ENCODE data around the gene ABCA7. TPM values are rescaled to one million over a fixed set of nuclear protein-coding genes. Genes with fewer than 3 reads are reported as not detected.

The ABCA7 gene
- total and polyA plus RNA-seq, 4 donors = 3.0 to 60.9 (median 4.8) TPM

DNA sequence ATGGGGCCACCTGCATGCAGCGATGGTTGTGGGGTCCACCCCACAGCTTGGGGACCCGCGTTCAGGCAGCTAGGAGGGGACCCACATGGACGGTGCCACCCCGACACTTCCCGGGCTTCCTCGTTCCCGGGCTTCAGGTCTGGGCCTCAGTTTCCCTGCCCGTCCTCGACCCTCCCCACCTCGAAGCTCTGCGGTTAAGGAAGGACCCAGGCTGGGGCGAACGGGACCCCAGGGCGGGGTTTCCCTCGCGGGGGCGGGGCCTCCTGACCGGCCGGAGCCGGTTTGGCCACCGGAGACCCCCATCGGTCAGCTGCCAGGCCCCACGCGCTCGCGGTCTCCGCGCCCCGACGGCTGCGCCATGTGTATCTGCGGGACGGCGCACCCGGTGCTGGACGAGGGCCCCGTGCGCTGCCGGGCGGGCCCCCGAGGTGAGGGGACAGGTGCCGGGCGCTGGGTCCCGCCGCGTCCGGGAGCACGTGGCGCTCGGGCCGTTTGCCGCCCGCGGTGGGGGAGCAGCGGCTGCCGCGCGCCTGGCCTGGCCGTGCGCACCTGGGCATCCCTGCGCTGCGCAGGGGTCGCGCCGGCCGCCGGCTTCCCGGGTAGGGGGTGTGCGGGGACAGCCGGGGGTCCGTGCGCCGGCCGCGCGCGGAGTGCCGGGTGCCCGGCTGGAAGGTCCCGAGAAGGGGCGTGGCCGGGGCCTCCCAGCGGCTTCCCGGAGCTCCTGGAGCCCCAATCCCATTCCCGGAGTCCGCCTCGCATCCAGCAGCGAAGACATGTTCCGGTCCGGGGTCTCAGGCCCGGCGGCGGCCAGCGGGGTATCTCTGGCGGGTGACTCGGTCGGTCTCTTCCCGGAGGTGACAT is 31.3 kb downstream of the ABCA7 start:
- Histone ChIP-seq H3K27ac (ENCODE audit: low read depth in 1 of 2, low read length in 2 of 2) (no peak overlapping the region), H3K27me3 (ENCODE audit: control insufficient read depth in 4 of 4, insufficient read depth in 4 of 4, low read length in 3 of 4) (peaks cover 0 to 7% (median 2%) of the 10 kb centered on the region in 4 donors), H3K9me3 (ENCODE audit: control insufficient read depth in 4 of 4, low read length in 3 of 4) (no peaks in the 10 kb centered on the region), H3K9ac (ENCODE audit: low read depth in 1 of 2, low read length in 2 of 2) (no peak overlapping the region), H3K36me3 (ENCODE audit: control insufficient read depth in 4 of 4, insufficient read depth in 3 of 4, low read depth in 1 of 4, low read length in 3 of 4) (peaks cover 0 to 1% (median 0%) of the 10 kb centered on the region in 4 donors), H3K4me3 (ENCODE audit: low read depth in 1 of 3, low read length in 3 of 3) (no peak overlapping the region), H3K4me1 (ENCODE audit: control insufficient read depth in 4 of 4, insufficient read depth in 4 of 4, low read length in 3 of 4) (peaks cover 2 to 38% (median 14%) of the 10 kb centered on the region in 4 donors)
- TF ChIP-seq EGR1 (IDR thresholded peaks at IDR 0.05; ENCODE audit: low read depth in 2 of 2) = no peak
- TF ChIP-seq, protein P1, sequence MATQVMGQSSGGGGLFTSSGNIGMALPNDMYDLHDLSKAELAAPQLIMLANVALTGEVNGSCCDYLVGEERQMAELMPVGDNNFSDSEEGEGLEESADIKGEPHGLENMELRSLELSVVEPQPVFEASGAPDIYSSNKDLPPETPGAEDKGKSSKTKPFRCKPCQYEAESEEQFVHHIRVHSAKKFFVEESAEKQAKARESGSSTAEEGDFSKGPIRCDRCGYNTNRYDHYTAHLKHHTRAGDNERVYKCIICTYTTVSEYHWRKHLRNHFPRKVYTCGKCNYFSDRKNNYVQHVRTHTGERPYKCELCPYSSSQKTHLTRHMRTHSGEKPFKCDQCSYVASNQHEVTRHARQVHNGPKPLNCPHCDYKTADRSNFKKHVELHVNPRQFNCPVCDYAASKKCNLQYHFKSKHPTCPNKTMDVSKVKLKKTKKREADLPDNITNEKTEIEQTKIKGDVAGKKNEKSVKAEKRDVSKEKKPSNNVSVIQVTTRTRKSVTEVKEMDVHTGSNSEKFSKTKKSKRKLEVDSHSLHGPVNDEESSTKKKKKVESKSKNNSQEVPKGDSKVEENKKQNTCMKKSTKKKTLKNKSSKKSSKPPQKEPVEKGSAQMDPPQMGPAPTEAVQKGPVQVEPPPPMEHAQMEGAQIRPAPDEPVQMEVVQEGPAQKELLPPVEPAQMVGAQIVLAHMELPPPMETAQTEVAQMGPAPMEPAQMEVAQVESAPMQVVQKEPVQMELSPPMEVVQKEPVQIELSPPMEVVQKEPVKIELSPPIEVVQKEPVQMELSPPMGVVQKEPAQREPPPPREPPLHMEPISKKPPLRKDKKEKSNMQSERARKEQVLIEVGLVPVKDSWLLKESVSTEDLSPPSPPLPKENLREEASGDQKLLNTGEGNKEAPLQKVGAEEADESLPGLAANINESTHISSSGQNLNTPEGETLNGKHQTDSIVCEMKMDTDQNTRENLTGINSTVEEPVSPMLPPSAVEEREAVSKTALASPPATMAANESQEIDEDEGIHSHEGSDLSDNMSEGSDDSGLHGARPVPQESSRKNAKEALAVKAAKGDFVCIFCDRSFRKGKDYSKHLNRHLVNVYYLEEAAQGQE (IDR thresholded peaks at IDR 0.05) = no peak
- no peak for TF ChIP-seq HNF4G (IDR thresholded peaks at IDR 0.05)
- TF ChIP-seq, protein P2, sequence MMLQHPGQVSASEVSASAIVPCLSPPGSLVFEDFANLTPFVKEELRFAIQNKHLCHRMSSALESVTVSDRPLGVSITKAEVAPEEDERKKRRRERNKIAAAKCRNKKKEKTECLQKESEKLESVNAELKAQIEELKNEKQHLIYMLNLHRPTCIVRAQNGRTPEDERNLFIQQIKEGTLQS (IDR thresholded peaks at IDR 0.05) = no peak
- TF ChIP-seq, protein P3, sequence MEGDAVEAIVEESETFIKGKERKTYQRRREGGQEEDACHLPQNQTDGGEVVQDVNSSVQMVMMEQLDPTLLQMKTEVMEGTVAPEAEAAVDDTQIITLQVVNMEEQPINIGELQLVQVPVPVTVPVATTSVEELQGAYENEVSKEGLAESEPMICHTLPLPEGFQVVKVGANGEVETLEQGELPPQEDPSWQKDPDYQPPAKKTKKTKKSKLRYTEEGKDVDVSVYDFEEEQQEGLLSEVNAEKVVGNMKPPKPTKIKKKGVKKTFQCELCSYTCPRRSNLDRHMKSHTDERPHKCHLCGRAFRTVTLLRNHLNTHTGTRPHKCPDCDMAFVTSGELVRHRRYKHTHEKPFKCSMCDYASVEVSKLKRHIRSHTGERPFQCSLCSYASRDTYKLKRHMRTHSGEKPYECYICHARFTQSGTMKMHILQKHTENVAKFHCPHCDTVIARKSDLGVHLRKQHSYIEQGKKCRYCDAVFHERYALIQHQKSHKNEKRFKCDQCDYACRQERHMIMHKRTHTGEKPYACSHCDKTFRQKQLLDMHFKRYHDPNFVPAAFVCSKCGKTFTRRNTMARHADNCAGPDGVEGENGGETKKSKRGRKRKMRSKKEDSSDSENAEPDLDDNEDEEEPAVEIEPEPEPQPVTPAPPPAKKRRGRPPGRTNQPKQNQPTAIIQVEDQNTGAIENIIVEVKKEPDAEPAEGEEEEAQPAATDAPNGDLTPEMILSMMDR (IDR thresholded peaks at IDR 0.05; ENCODE audit: low read depth, low read length, missing input control) = no peak
- TF ChIP-seq FOXA1 (IDR thresholded peaks at IDR 0.05) = no peak
- no peak for TF ChIP-seq YY1 (IDR thresholded peaks at IDR 0.05)
- WGBS = 27% methylated on average over 99 of the region's 99 CpGs
- DNase-seq (ENCODE audit: low spot score) = no peak

DNA sequence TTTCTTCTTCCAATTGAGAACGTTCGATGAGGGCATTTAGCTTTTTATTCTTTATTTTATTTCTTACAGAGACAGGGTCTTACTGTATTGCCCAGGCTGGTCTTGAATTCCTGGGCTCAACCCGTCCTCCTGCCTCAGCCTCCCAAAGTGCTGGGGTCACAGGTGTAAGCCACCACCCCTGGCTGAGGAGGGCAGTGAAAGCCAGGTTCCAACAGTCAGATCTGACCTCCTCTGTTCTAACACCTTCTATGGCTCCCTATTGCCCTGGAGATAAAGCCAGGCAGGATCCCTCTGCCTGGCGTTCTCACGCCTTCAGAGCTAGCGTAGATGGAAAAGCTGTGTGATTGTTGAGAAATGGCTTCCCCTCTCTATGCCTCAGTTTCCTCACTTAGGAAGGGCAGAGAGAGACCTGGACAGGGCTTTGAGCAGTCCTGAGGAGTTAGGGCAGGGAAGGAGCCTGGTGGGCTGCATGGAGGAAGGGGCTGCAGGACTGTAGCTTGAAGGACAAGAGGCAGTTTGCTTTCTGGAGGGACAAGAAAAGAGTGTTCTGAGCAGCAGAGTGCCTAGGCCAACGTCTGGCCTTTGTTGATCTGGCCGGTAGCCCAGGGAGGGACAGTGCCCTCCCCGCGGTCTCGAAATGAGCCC is 32.6 kb downstream of the ABCA7 start:
- Histone ChIP-seq H3K4me1 (ENCODE audit: control insufficient read depth in 4 of 4, insufficient read depth in 4 of 4, low read length in 3 of 4) (peaks cover 7 to 32% (median 16%) of the 10 kb centered on the region in 4 donors), H3K4me3 (ENCODE audit: low read depth in 1 of 3, low read length in 3 of 3) (no peak overlapping the region), H3K36me3 (ENCODE audit: control insufficient read depth in 4 of 4, insufficient read depth in 3 of 4, low read depth in 1 of 4, low read length in 3 of 4) (peaks cover 0 to 1% (median 0%) of the 10 kb centered on the region in 4 donors), H3K27ac (ENCODE audit: low read depth in 1 of 2, low read length in 2 of 2) (no peak overlapping the region), H3K9me3 (ENCODE audit: control insufficient read depth in 4 of 4, low read length in 3 of 4) (no peaks in the 10 kb centered on the region), H3K27me3 (ENCODE audit: control insufficient read depth in 4 of 4, insufficient read depth in 4 of 4, low read length in 3 of 4) (peaks cover 0 to 7% (median 2%) of the 10 kb centered on the region in 4 donors), H3K9ac (ENCODE audit: low read depth in 1 of 2, low read length in 2 of 2) (no peak overlapping the region)
- 79% methylated on average over 11 of the region's 11 CpGs for whole genome bisulfite sequencing
- DNase-seq (ENCODE audit: low spot score) = no peak
- TF ChIP-seq, protein P4, sequence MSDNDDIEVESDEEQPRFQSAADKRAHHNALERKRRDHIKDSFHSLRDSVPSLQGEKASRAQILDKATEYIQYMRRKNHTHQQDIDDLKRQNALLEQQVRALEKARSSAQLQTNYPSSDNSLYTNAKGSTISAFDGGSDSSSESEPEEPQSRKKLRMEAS (IDR thresholded peaks at IDR 0.05) = no peak
- TF ChIP-seq HNF4A (conservative IDR thresholded peaks at IDR 0.05) (no peak), NR2F2 (IDR thresholded peaks at IDR 0.05) (no peak), GABPA (IDR thresholded peaks at IDR 0.05 in 1 of 2, conservative IDR thresholded peaks at IDR 0.05 in 1 of 2) (no peak), SP1 (IDR thresholded peaks at IDR 0.05) (no peak), RXRA (IDR thresholded peaks at IDR 0.05) (no peak), TAF1 (conservative IDR thresholded peaks at IDR 0.05) (no peak), FOXA2 (IDR thresholded peaks at IDR 0.05) (no peak), HNF4G (IDR thresholded peaks at IDR 0.05) (no peak), JUND (IDR thresholded peaks at IDR 0.05) (no peak), RAD21 (IDR thresholded peaks at IDR 0.05) (no peak), FOXA1 (IDR thresholded peaks at IDR 0.05) (no peak)
- TF ChIP-seq, protein P3 (IDR thresholded peaks at IDR 0.05; ENCODE audit: low read depth, low read length, missing input control) = no peak
- TF ChIP-seq, protein P1 (IDR thresholded peaks at IDR 0.05) = no peak
